ENCODE measurements around the gene L2HGDH. TPM values are rescaled to one million over a fixed set of nuclear protein-coding genes. Genes with fewer than 3 reads are reported as not detected.
"Not testable (repeated sequence)": the region's sequence is repeated elsewhere in the genome, so short reads cannot be mapped to it uniquely, and the experiment has no call there.

The L2HGDH gene
- total RNA-seq, 2 donors from 2014 or later, result 13.0 to 14.1 TPM

DNA sequence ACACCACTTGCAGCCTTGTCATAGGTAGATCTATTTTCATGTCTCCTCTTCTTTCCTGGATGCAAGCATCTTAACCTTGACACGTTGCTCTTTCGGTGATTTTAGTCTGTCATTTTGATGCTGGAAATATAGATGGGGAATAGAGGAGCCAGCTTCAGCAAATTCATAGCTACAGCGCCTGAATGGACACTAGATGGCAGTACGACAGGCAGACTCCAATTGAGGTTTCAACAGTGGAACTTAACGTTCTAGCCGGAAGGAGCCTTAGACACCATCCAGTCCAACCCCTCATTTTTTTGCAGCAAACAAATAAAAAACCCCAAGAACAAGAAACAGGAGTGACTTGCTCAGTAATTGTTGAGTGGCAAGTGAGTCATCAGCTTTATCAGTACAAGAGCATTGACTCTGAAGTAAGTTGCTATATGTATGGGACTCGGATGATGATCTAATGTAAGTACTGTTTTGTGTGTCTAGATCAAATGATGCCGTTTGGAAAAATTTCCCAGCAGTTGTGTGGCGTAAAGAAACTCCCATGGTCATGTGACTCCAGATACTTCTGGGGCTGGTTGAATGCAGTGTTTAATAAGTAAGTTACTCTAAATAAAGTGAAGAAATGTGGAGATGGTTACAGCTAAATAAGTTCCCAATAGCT, 9.1 kb upstream of the L2HGDH start:
- Mint-ChIP-seq H3K27ac (no peak overlapping the region), H3K4me1 (peaks cover 10% of the 10 kb centered on the region), H3K27me3 (no peaks in the 10 kb centered on the region), H3K9me3 (no peaks in the 10 kb centered on the region), H3K4me3 (no peak overlapping the region), H3K36me3 (ENCODE audit: low read depth) (peaks cover 41% of the 10 kb centered on the region)
- ATAC-seq (replicated peaks), result peak; percentile 95

DNA sequence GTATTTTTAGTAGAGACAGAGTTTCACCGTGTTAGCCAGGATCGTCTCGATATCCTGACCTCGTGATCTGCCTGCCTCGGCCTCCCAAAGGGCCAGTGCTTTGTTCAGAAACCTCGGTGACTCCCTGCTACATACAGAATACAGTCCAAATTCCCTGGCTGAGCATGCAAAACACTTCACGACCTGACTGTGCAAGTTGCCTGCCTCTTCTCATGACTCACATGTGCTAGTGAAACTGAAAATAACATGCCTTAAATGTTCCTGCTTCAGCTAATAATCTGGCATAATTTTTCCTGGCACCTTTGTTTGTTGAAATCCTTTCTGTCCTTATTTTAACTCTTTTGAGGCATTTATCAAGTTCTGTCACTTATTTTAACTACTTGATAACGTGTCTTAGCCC, 8.3 kb upstream of the L2HGDH start:
- peaks cover 39% of the 10 kb centered on the region for H3K36me3 Mint-ChIP-seq (ENCODE audit: low read depth)
- no peaks in the 10 kb centered on the region for H3K9me3 Mint-ChIP-seq
- peak; percentile 40 for ATAC-seq (replicated peaks)
- H3K4me1 Mint-ChIP-seq, result peaks cover 14% of the 10 kb centered on the region
- H3K4me3 Mint-ChIP-seq, result no peak overlapping the region
- H3K27me3 Mint-ChIP-seq, result no peaks in the 10 kb centered on the region
- no peak overlapping the region for H3K27ac Mint-ChIP-seq

DNA sequence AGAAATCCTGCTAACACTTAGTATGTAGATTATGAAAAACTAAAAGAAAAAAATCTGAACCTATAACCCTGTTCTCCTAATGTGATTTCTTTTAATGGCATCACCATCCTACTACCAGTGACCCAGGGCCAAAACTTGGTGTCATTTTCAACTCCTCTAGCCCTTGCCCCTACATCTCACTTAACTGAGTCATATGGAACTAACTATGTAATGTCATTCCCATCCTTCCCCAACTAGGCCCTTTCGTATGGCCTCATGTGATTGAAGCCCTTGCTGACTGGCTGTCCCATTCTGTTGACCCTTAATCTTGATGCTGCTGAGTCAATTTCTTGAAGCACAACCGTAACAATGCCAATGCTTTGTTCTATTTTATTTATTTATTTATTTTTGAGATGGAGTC, 7.7 kb upstream of the L2HGDH start:
- no peaks in the 10 kb centered on the region for H3K9me3 Mint-ChIP-seq
- H3K27me3 Mint-ChIP-seq, result no peaks in the 10 kb centered on the region
- H3K27ac Mint-ChIP-seq, result no peak overlapping the region

DNA sequence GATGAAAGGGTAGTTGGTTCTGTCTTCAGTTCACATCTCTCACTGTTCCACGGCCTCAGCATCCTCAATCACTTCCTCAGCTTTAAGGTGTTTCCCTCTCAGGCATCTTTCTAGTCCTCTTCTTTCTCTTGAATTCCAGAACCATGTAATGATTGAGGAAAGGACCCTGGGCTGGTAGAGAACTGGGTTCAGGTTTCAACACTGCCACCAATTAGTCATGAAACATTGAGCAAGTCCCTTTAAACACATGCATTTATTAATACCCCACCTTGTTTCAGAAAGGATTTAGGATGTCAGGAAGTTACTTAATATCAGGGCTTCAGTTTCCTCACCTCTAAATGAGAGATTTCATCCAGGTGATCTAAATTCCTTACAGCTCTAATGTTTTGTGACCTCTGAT, 7.3 kb upstream of the L2HGDH start:
- peaks cover 31% of the 10 kb centered on the region for H3K36me3 Mint-ChIP-seq (ENCODE audit: low read depth)
- ATAC-seq (replicated peaks), result no peak
- H3K27ac Mint-ChIP-seq, result no peak overlapping the region
- H3K4me3 Mint-ChIP-seq, result no peak overlapping the region
- no peaks in the 10 kb centered on the region for H3K9me3 Mint-ChIP-seq
- H3K4me1 Mint-ChIP-seq, result peaks cover 14% of the 10 kb centered on the region
- no peaks in the 10 kb centered on the region for H3K27me3 Mint-ChIP-seq

More for the DNA sequence above, 7.7 kb upstream of the L2HGDH start:
- ATAC-seq (replicated peaks), result no peak
- Mint-ChIP-seq H3K36me3 (ENCODE audit: low read depth) (peaks cover 34% of the 10 kb centered on the region), H3K4me1 (peaks cover 14% of the 10 kb centered on the region), H3K4me3 (no peak overlapping the region)

DNA sequence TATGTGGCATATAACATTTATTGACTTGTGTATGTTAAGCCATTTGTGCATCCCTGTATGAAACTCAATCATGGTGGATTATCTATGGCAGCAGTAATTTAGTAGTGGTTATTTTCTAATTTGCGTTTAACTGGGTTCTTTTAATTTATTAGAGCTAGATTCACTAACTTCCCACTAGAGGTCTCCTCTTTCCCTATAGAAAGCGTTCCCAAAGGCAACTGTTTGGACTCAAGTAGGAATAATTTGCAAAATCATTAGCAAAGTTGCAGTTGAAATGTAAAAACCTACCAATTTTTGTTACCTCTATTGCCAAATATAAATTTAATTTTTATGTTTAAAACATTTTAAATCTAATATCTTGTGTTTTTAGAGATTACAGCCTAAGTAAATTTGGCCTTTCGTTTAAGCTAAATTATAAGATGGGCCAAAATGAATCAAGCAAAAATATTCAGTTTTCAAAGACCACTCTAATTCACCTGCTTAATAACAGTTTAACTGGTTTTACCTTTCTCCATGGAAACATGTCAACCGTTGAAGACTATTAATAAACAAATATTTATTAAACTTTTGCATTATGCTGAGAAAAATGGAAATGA, 6.1 kb upstream of the L2HGDH start:
- peaks cover 26% of the 10 kb centered on the region for H3K36me3 Mint-ChIP-seq (ENCODE audit: low read depth)
- H3K27me3 Mint-ChIP-seq, result no peaks in the 10 kb centered on the region
- H3K9me3 Mint-ChIP-seq, result no peaks in the 10 kb centered on the region
- no peak overlapping the region for H3K4me3 Mint-ChIP-seq
- H3K27ac Mint-ChIP-seq, result no peak overlapping the region
- H3K4me1 Mint-ChIP-seq, result peaks cover 14% of the 10 kb centered on the region
- ATAC-seq (replicated peaks), result no peak

DNA sequence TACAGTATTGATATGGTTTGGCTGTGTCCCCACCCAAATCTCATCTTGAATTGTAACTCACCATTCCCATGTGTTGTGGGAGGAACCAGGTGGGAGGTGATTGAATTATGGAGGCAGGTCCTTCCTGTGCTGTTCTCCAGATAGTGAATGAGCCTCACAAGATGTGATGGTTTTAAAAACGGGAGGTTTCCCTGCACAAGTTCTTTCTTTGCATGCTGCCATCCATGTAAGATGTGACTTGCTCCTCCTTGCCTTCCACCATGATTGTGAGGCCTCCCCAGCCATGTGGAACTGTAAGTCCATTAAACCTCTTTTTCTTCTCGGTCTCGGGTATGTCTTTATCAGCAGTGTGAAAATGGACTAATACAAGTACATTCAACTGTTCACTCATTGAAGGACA, 2.1 kb upstream of the L2HGDH start:
- H3K27me3 Mint-ChIP-seq; ATAC-seq (replicated peaks); H3K9me3 Mint-ChIP-seq: not testable (repeated sequence)
- Mint-ChIP-seq H3K4me1 (peaks cover 21% of the 10 kb centered on the region), H3K27ac (peak overlapping the region; percentile 94), H3K4me3 (peak overlapping the region; percentile 95), H3K36me3 (ENCODE audit: low read depth) (peaks cover 20% of the 10 kb centered on the region)

DNA sequence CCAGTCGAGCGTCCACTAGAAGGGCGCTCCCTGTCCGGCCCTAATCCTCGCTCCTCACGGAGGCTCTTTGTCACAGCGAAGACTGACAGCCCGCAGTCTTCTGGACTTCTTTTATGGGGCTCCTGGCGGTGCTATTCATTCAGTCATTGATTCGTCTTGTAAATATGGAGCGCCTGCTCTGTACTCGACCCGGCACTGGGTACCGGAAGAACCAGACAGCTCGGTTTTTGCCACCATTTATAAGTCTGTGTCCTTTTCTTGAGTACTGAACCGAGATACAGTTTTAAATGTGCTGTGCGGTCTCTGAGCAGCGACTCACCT, 665 bp upstream of the L2HGDH start:
- H3K9me3 Mint-ChIP-seq, result no peaks in the 10 kb centered on the region
- ATAC-seq (replicated peaks), result peak; percentile 37
- H3K36me3 Mint-ChIP-seq (ENCODE audit: low read depth), result peaks cover 23% of the 10 kb centered on the region
- H3K4me3 Mint-ChIP-seq, result peak overlapping the region; percentile 95
- H3K27me3 Mint-ChIP-seq, result no peaks in the 10 kb centered on the region
- peak overlapping the region; percentile 94 for H3K27ac Mint-ChIP-seq
- peaks cover 17% of the 10 kb centered on the region for H3K4me1 Mint-ChIP-seq

DNA sequence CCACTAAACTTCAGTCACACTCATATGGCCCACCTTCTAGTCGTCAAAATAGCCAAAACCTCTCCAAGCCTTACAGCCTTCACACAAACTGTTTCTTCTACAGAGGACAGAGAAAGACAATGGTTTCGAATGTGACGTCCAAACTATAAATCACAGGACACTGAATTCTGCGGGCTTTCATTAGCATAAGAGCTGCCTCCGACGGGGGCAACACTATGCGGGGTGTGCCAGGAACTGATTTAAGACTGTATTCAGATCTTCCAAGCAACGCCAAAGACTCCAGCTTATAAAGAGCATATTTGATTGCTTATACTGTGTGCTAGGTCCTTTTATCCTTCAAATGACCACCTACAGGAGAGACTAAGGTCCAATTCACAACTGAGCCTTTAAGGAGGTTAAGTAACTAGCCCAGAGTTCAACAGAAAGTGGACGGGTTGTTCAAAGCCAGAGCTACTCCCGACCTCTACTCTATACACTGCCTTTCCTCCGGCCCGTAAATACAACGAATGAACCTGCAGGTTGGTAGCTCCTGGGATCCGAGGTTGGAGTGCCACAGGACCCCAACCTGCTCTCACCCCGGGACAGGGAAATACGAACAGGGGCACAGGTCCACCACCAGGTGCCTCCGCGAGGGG, 575 bp downstream of the L2HGDH start:
- no peak for ATAC-seq (replicated peaks)
- H3K4me3 Mint-ChIP-seq, result peak overlapping the region; percentile 95
- no peaks in the 10 kb centered on the region for H3K27me3 Mint-ChIP-seq
- peak overlapping the region; percentile 94 for H3K27ac Mint-ChIP-seq
- peaks cover 21% of the 10 kb centered on the region for H3K36me3 Mint-ChIP-seq (ENCODE audit: low read depth)
- H3K4me1 Mint-ChIP-seq, result peaks cover 20% of the 10 kb centered on the region
- H3K9me3 Mint-ChIP-seq, result no peaks in the 10 kb centered on the region

DNA sequence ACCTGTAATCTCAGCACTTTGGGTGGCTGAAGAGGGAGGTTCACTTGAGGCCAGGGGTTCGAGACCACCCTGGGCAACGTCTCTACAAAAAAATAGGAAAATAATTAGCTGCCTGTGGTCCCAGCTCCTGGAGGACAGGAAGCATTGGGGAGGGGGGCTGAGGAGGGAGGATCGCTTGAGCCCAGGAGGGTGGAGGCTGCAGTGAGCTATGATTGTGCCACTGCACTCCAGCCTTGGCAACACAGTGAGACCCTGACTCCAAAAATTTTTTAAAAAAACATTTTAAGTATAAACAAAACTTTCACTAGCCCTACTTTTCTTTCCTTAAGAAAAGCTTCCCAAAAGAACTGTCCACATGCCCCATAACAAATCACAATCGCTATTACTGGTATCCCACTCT, 1.6 kb downstream of the L2HGDH start:
- H3K9me3 Mint-ChIP-seq, result no peaks in the 10 kb centered on the region
- H3K27me3 Mint-ChIP-seq, result no peaks in the 10 kb centered on the region
- no peak overlapping the region for H3K27ac Mint-ChIP-seq
- H3K36me3 Mint-ChIP-seq (ENCODE audit: low read depth), result peaks cover 12% of the 10 kb centered on the region
- peak overlapping the region; percentile 95 for H3K4me3 Mint-ChIP-seq
- no peak for ATAC-seq (replicated peaks)
- H3K4me1 Mint-ChIP-seq, result peaks cover 15% of the 10 kb centered on the region

DNA sequence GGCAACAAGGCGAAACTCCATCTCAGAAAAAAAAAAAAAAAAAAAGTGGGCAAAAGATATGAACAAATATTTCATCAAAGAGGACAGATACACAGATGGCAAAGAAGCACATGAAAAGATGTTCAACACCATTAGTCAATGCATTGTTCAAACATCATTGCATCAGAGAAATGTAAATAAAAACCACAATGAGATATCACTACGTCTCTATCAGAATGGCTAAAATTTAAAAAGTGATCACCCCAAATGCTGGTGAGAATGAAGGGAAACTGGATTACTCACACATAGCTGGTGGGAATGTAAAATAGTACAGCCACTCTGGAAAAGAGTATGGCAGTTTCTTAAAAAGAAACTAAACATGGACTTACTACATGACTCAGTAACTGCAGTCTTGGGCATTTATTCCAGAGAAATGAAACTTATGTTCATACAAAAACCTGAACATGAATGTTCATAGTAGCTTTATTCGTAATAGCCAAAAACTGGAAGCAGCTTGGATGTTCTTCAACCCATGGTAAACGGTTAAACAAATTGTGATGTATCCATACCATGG, 3.6 kb downstream of the L2HGDH start:
- peaks cover 7% of the 10 kb centered on the region for H3K36me3 Mint-ChIP-seq (ENCODE audit: low read depth)
- ATAC-seq (replicated peaks), result no peak
- no peaks in the 10 kb centered on the region for H3K27me3 Mint-ChIP-seq
- no peak overlapping the region for H3K27ac Mint-ChIP-seq
- H3K9me3 Mint-ChIP-seq, result no peaks in the 10 kb centered on the region
- peaks cover 15% of the 10 kb centered on the region for H3K4me1 Mint-ChIP-seq
- no peak overlapping the region for H3K4me3 Mint-ChIP-seq

DNA sequence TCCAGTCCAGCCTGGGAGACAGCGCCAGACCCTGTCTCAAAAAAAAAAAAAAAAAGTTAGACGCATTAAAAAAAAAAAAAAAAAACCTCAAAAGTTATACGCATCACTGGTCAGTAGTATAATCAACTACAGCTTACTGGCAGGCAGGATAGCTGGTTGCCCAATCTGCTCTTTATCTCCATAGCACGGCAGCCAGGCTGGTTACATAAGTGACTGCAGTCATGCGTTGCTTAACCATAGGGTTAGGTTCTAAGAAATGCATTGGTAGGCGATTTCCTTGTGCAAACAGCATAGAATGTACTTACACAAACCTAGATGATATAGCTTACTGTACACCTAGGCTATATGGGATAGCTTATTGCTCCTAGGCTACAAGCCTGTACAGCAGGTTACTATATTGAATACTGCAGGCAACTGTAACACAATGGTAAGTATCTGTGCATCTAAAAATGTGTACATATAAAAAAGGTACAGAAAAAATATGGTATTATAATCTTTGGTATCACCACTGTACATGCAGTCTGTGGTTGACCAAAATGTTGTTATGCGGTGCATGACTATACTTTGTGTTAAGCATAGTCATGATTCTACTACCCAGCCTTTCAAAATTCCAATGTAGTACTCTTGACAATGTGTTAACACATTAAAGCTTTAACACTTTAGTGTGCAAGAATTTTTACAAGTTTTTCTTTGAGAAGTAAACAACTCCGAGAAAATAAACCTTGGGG, 8.1 kb downstream of the L2HGDH start:
- Mint-ChIP-seq H3K27ac (no peak overlapping the region), H3K27me3 (no peaks in the 10 kb centered on the region), H3K9me3 (no peaks in the 10 kb centered on the region), H3K4me3 (no peak overlapping the region), H3K4me1 (peaks cover 13% of the 10 kb centered on the region), H3K36me3 (ENCODE audit: low read depth) (peaks cover 9% of the 10 kb centered on the region)
- no peak for ATAC-seq (replicated peaks)

DNA sequence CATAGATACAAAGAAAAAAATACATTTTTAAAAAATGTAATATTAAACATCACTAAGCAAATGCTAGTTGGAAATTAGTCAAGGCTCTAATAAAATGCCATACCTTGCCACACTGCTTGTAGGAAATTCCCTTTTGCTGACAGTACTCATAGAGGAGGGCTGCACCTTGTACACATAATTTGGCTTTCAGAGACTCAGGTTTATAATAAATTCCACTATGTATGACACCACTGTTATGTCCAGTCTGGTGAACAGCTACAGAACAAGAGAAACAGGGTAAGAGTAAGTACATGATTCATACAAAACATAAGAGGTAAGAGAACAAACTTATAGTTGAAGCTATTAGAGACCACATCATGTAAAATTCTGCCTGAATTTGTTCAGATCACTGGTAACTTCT, 10.1 kb downstream of the L2HGDH start:
- no peak for ATAC-seq (replicated peaks)
- H3K36me3 Mint-ChIP-seq (ENCODE audit: low read depth), result peaks cover 7% of the 10 kb centered on the region
- H3K9me3 Mint-ChIP-seq, result no peaks in the 10 kb centered on the region
- H3K4me3 Mint-ChIP-seq, result no peak overlapping the region
- H3K27me3 Mint-ChIP-seq, result no peaks in the 10 kb centered on the region
- no peak overlapping the region for H3K27ac Mint-ChIP-seq
- peaks cover 10% of the 10 kb centered on the region for H3K4me1 Mint-ChIP-seq

DNA sequence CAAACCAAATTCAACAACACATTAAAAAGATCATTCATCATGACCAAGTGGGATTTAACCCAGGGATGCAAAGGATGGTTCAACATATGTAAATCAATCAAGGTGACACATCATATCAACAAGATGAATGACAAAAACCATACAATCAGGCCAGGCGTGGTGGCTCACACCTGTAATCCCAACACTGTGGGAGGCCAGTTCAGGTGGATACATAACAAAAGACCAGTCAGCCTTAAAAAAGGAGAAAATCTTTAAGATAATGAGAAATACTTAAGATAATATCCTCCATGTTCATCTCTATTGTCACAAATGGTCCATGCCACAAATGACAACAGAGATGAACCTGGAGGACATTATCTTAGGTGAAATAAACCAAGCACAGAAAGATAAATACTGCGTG, 12.4 kb downstream of the L2HGDH start:
- Mint-ChIP-seq H3K27me3 (no peaks in the 10 kb centered on the region), H3K4me1 (peaks cover 10% of the 10 kb centered on the region), H3K4me3 (no peak overlapping the region), H3K36me3 (ENCODE audit: low read depth) (peaks cover 7% of the 10 kb centered on the region), H3K9me3 (no peaks in the 10 kb centered on the region), H3K27ac (no peak overlapping the region)
- ATAC-seq (replicated peaks), result no peak

DNA sequence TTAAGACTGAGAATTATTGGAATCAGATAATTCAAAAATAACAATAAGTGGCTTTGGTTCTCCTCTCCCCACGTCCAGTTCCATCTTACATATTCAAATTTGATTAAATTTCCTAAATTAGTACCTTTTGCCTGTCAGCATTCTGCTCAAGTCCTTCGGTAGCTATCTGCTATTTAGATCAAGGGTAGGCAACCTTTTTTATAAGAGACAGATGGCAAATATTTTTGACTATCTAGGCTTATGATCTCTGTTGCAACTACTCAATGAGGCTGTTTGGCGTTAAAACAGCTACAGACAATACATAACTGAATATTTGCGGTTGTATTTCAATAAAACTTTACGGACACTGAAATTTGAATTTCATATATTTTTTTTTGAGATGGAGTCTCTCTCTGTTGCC, 21.7 kb downstream of the L2HGDH start:
- Mint-ChIP-seq H3K4me1 (no peaks in the 10 kb centered on the region), H3K27ac (no peak overlapping the region), H3K27me3 (no peaks in the 10 kb centered on the region), H3K4me3 (no peak overlapping the region), H3K36me3 (ENCODE audit: low read depth) (peaks cover 19% of the 10 kb centered on the region), H3K9me3 (no peaks in the 10 kb centered on the region)
- ATAC-seq (replicated peaks), result no peak

Measured in activated T-helper 17 cell treated with anti-CD3 and anti-CD28 coated beads, Interleukin-2, amount 50 U/mL, for 72 hours (primary cell).